Adrenal gland (tissue), 5 donors: ENCODE measurements around the gene ATP13A5.

Experiments used
- CTCF ChIP-seq, 6 experiments: fragments of 450-650 bp in 4 of 6; fragments of 200-600 bp in 2 of 6; sonication (generic) in 1 of 6; IDR thresholded peaks; 1 replicate in 5 of 6; 2 replicates in 1 of 6; pipeline versions ENCODE4 v1.5.1 to v1.8.0; 2016 to 2021; ENCODE audit warnings: antibody characterized with exemption in 6 of 6, mild to moderate bottlenecking in 2 of 6, moderate library complexity in 1 of 6
- POLR2A ChIP-seq, 2 donors: fragments of 450-650 bp; IDR thresholded peaks; one replicate each; pipeline ENCODE4 v1.6.1; 2017; ENCODE audit warnings: antibody characterized with exemption in 2 of 2, mild to moderate bottlenecking in 2 of 2, moderate library complexity in 1 of 2
- donor health status: DM: no; HTN: no; CAD: no.

- no peak for TF ChIP-seq CTCF (IDR thresholded peaks at IDR 0.05)
- TF ChIP-seq POLR2A (IDR thresholded peaks at IDR 0.05): no peak
Measured at GRCh38 chr3:193357291-193357690, 21.3 kb downstream of the ATP13A5 start.
